Measurements from ENCODE around the gene COLEC11. TPM values are rescaled to one million over a fixed set of nuclear protein-coding genes. Genes with fewer than 3 reads are reported as not detected.

The COLEC11 gene
- total and polyA plus RNA-seq, 2 of the 13 experiments (the other 11 are each of a cell fraction or from before 2014, with no cell fraction given), result 1.5 to 3.0 TPM

DNA sequence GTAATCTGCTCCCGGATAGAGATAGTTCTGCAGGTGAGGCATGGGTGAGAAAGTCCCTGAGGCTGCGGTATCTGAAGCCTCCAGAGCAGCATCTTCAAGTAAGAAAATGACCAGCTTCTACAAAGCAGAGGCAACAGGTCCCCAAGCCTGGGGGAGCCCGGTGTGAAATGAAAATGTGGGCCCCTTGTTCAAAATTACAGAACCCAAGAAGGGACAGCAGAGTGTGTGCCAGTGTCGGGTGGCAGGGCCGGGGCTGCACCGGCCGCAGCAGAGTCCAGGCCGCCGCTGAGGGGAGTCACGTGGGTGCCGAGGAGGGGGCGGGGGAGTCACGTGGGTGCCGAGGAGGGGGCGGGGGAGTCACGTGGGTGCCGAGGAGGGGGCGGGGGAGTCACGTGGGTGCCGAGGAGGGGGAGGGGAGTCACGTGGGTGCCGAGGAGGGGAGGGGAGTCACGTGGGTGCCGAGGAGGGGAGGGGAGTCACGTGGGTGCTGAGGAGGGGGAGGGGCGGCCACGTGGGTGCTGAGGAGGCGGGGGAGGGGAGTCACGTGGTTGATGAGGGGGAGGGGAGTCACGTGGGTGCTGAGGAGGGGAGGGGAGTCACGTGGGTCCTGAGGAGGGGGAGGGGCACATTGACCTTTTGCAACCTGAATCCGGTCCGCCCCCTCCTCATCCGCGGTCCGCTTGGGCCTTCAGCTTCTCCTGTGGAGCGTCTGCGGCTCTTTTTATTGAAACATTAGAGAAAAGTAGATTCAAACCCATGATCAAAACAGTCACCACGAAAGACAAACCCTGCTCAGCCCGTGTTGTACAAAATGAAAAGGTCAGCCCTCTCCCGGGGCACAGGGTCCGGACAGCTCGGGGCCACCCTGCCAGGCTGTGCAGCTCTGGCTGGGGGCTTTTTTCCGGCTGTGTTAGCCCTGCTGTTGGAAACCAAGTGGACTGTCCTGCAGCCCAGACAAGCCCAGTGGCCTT lies 10.4 kb downstream of the COLEC11 start (continued):
- TF ChIP-seq, protein P1, sequence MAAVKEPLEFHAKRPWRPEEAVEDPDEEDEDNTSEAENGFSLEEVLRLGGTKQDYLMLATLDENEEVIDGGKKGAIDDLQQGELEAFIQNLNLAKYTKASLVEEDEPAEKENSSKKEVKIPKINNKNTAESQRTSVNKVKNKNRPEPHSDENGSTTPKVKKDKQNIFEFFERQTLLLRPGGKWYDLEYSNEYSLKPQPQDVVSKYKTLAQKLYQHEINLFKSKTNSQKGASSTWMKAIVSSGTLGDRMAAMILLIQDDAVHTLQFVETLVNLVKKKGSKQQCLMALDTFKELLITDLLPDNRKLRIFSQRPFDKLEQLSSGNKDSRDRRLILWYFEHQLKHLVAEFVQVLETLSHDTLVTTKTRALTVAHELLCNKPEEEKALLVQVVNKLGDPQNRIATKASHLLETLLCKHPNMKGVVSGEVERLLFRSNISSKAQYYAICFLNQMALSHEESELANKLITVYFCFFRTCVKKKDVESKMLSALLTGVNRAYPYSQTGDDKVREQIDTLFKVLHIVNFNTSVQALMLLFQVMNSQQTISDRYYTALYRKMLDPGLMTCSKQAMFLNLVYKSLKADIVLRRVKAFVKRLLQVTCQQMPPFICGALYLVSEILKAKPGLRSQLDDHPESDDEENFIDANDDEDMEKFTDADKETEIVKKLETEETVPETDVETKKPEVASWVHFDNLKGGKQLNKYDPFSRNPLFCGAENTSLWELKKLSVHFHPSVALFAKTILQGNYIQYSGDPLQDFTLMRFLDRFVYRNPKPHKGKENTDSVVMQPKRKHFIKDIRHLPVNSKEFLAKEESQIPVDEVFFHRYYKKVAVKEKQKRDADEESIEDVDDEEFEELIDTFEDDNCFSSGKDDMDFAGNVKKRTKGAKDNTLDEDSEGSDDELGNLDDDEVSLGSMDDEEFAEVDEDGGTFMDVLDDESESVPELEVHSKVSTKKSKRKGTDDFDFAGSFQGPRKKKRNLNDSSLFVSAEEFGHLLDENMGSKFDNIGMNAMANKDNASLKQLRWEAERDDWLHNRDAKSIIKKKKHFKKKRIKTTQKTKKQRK (IDR thresholded peaks at IDR 0.05; ENCODE audit: low read length), result no peak
- no peak for TF ChIP-seq PITX1 (CRISPR knock-in tag; IDR thresholded peaks at IDR 0.05)
- TF ChIP-seq, protein P2, sequence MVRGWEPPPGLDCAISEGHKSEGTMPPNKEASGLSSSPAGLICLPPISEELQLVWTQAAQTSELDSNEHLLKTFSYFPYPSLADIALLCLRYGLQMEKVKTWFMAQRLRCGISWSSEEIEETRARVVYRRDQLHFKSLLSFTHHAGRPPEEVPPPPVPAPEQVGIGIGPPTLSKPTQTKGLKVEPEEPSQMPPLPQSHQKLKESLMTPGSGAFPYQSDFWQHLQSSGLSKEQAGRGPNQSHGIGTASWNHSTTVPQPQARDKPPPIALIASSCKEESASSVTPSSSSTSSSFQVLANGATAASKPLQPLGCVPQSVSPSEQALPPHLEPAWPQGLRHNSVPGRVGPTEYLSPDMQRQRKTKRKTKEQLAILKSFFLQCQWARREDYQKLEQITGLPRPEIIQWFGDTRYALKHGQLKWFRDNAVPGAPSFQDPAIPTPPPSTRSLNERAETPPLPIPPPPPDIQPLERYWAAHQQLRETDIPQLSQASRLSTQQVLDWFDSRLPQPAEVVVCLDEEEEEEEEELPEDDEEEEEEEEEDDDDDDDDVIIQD (CRISPR knock-in tag; IDR thresholded peaks at IDR 0.05; ENCODE audit: low read depth), result no peak
- TF ChIP-seq MXD4 (CRISPR knock-in tag; IDR thresholded peaks at IDR 0.05), result peak; percentile 34; the same call in 1 of the 2 replicates
- no peak for TF ChIP-seq PAWR (CRISPR knock-in tag; IDR thresholded peaks at IDR 0.05; ENCODE audit: borderline replicate concordance)
- TF ChIP-seq, protein P3, sequence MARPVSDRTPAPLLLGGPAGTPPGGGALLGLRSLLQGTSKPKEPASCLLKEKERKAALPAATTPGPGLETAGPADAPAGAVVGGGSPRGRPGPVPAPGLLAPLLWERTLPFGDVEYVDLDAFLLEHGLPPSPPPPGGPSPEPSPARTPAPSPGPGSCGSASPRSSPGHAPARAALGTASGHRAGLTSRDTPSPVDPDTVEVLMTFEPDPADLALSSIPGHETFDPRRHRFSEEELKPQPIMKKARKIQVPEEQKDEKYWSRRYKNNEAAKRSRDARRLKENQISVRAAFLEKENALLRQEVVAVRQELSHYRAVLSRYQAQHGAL (CRISPR knock-in tag; IDR thresholded peaks at IDR 0.05; ENCODE audit: not compliant biosample characterization), result no peak
- TF ChIP-seq, protein P4, sequence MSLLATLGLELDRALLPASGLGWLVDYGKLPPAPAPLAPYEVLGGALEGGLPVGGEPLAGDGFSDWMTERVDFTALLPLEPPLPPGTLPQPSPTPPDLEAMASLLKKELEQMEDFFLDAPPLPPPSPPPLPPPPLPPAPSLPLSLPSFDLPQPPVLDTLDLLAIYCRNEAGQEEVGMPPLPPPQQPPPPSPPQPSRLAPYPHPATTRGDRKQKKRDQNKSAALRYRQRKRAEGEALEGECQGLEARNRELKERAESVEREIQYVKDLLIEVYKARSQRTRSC (CRISPR knock-in tag; IDR thresholded peaks at IDR 0.05; ENCODE audit: low read depth), result no peak
- TF ChIP-seq ZKSCAN8 (CRISPR knock-in tag; IDR thresholded peaks at IDR 0.05; ENCODE audit: borderline replicate concordance), result no peak
- no peak for TF ChIP-seq TCF12 (IDR thresholded peaks at IDR 0.05)
- TF ChIP-seq TCF12 (CRISPR knock-in tag; IDR thresholded peaks at IDR 0.05), result no peak
- TF ChIP-seq HNF1A (IDR thresholded peaks at IDR 0.05; ENCODE audit: low read depth), result no peak; the same call in 1 of the 2 replicates
- no peak; the same call in 1 of the 2 replicates for TF ChIP-seq HNF1A (CRISPR knock-in tag; IDR thresholded peaks at IDR 0.05; ENCODE audit: borderline replicate concordance)
- TF ChIP-seq, protein P5, sequence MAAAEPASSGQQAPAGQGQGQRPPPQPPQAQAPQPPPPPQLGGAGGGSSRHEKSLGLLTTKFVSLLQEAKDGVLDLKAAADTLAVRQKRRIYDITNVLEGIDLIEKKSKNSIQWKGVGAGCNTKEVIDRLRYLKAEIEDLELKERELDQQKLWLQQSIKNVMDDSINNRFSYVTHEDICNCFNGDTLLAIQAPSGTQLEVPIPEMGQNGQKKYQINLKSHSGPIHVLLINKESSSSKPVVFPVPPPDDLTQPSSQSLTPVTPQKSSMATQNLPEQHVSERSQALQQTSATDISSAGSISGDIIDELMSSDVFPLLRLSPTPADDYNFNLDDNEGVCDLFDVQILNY (CRISPR knock-in tag; conservative IDR thresholded peaks at IDR 0.05), result no peak
- TF ChIP-seq XRCC5 (optimal IDR thresholded peaks at IDR 0.05; ENCODE audit: low read length), result no peak
